ENCODE data around the gene GLI3.

The GLI3 gene

GRCh38 chr7:41930538-41931262 lies 306.3 kb downstream of the GLI3 start:
- DNase-seq (ENCODE audit: low read depth, low spot score) = no peak

- no peak for DNase-seq (ENCODE audit: low read depth, low spot score)
Observed at GRCh38 chr7:41928781-41929180, 308.2 kb downstream of the GLI3 start.

- no peak for DNase-seq (ENCODE audit: low read depth, low spot score)
Observed at GRCh38 chr7:41928166-41928565, 308.8 kb downstream of the GLI3 start.

- DNase-seq (ENCODE audit: low read depth, low spot score) = no peak
Observed at GRCh38 chr7:41927380-41927779, 309.6 kb downstream of the GLI3 start.

- DNase-seq (ENCODE audit: low read depth, low spot score) = no peak
Observed at GRCh38 chr7:41925946-41926345, 311.1 kb downstream of the GLI3 start.

GRCh38 chr7:41924796-41925195 lies 312.2 kb downstream of the GLI3 start:
- no peak for DNase-seq (ENCODE audit: low read depth, low spot score)

- no peak for DNase-seq (ENCODE audit: low read depth, low spot score)
Observed at GRCh38 chr7:41922373-41922772, 314.6 kb downstream of the GLI3 start.

GRCh38 chr7:41921453-41921981 lies 315.5 kb downstream of the GLI3 start:
- no peak for DNase-seq (ENCODE audit: low read depth, low spot score)

GRCh38 chr7:41918597-41918996 lies 318.4 kb downstream of the GLI3 start:
- DNase-seq (ENCODE audit: low read depth, low spot score) = peak; percentile 61

- DNase-seq (ENCODE audit: low read depth, low spot score) = peak; percentile 63
Observed at GRCh38 chr7:41916450-41916927, 320.5 kb downstream of the GLI3 start.

GRCh38 chr7:41915871-41916270 lies 321.1 kb downstream of the GLI3 start:
- DNase-seq (ENCODE audit: low read depth, low spot score) = no peak

GRCh38 chr7:41912851-41913567 lies 324.0 kb downstream of the GLI3 start:
- DNase-seq (ENCODE audit: low read depth, low spot score) = no peak

GRCh38 chr7:41912426-41912825 lies 324.6 kb downstream of the GLI3 start:
- DNase-seq (ENCODE audit: low read depth, low spot score) = no peak

GRCh38 chr7:41911792-41912191 lies 325.2 kb downstream of the GLI3 start:
- no peak for DNase-seq (ENCODE audit: low read depth, low spot score)
